GM12864 (cell line): ENCODE results near the gene FARP1.

Experiments
- DNase-seq: peaks from one replicate; pipeline ENCODE4 v3.0.0-alpha.2; 2011; ENCODE audit warnings: low read depth
- H3K4me3 ChIP-seq: 2 replicates; pipeline ENCODE4 v1.5.1; 2011; ENCODE audit warnings: mild to moderate bottlenecking, low read depth, low read length, control low read depth
- CTCF ChIP-seq: IDR thresholded peaks from 2 replicates; pipeline ENCODE4 v1.5.1; 2011; ENCODE audit warnings: low read depth, mild to moderate bottlenecking, moderate library complexity, low read length, control low read depth, inconsistent platforms; ENCODE audit errors: missing control alignments

Gene FARP1

GRCh38 chr13:98240974-98241373, 98.1 kb downstream of the FARP1 start:
- no peak overlapping the region for H3K4me3 ChIP-seq
- TF ChIP-seq CTCF: no peak
- no peak for DNase-seq

- no peak for DNase-seq
- TF ChIP-seq CTCF: no peak
- no peak overlapping the region for H3K4me3 ChIP-seq
Observed at GRCh38 chr13:98241976-98242375, 99.1 kb downstream of the FARP1 start.

- DNase-seq: no peak
- no peak overlapping the region for H3K4me3 ChIP-seq
- TF ChIP-seq CTCF: no peak
Observed at GRCh38 chr13:98242403-98242802, 99.5 kb downstream of the FARP1 start.

GRCh38 chr13:98243929-98244272, 101.0 kb downstream of the FARP1 start:
- H3K4me3 ChIP-seq: no peak overlapping the region
- no peak for TF ChIP-seq CTCF
- DNase-seq: no peak

DNA sequence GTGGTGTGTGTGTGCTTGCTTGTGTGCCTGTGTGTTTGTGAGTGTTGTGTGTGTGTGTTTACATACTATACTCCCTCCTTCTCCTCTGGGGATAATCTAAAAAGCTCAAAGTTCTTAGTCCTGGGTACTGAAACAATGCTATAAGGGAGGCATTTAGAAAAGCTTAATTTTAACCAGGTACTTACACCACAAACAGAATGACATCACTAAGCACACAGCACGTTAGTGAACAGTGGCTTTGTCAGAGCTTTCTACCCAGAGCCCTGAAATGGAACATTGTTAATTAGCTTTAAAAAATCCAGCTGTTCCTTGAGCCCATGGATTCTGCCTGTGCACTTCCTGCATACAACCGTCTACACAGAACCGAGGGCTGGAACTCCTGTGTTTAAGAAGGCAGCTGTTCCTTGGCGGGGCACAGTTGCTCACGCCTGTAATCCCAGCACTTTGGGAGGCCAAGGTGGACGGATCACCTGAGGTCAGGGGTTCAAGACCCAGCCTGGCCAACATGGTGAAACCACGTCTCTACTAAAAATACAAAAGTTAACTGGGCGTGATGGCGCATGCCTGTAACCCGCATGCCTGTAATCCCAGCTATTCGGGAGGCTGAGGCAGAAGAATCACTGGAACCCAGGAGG, 103.8 kb downstream of the FARP1 start:
- H3K4me3 ChIP-seq: no peak overlapping the region
- TF ChIP-seq CTCF: no peak
- DNase-seq: no peak

DNA sequence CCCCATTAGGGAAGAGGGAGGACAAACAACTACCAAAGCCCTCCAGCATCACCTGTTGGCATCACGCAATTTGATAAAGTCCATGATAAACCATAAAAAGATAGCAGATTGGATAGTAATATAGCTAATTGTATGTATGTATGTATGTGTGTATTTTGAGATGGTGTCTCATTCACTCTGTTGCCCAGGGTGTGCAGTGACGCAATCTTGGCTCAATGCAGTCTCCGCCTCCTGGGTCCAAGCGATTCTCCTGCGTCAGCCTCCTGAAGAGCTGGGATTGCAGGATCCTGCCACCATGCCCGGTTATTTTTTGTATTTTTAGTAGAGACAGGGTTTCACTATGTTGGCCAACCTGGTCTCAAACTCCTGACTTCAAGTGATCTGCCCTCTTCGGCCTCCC, 108.8 kb downstream of the FARP1 start:
- no peak for DNase-seq
- TF ChIP-seq CTCF: no peak
- no peak overlapping the region for H3K4me3 ChIP-seq

DNA sequence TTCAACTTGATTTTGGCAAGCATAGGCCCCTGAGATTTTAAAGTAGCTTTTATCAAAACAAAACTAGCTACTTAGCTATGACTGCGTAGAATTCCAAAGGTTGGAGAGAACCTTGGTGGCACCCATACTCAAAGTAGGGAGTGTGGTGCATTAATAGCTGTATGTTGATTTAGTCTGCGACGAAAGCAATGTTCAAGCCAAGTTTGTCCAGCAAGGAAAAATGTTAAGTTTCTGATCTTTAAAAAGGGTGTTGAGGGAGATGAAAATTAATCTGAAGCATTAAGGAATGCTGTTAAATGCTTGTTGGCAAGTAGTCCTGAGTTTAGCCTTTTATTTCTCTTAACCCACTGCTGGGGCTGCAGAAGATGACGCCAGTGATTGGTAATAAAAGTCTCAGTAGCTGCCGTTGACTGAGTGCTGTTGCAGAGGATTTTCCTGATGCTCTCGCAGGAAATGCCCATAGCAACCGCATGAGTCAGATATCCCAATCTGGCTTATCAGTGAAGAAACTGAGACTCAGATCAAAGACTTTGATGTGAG, 110.1 kb downstream of the FARP1 start:
- no peak for TF ChIP-seq CTCF
- no peak for DNase-seq
- no peak overlapping the region for H3K4me3 ChIP-seq
